Stimulated activated CD8-positive, alpha-beta memory T cell treated with anti-CD3 and anti-CD28 coated beads, Interleukin-15, amount 100 ng/mL, for 48 hours (primary cell): ENCODE measurements around the gene STARD13.
"Not testable (repeated sequence)": the region's sequence is repeated elsewhere in the genome, so short reads cannot be mapped to it uniquely, and the experiment has no call there.

ENCODE experiments used
- DNase-seq, 2 donors: peaks; one replicate each; pipeline ENCODE4 v3.0.0-alpha.2; 2020; ENCODE audit warnings: low read depth in 2 of 2

STARD13 gene

GRCh38 chr13:33178209-33178840 is 107.2 kb downstream of the STARD13 start:
- no peak for DNase-seq

- not testable (repeated sequence) for DNase-seq
These were observed 108.0 kb downstream of the STARD13 start for GRCh38 chr13:33177340-33178208.

- DNase-seq, result no peak
These were observed 109.0 kb downstream of the STARD13 start for GRCh38 chr13:33176526-33176925.

- DNase-seq, result no peak
These were observed 109.6 kb downstream of the STARD13 start for GRCh38 chr13:33175991-33176390.

- no peak for DNase-seq
These were observed 110.6 kb downstream of the STARD13 start for GRCh38 chr13:33174931-33175330.

GRCh38 chr13:33174491-33174890 is 111.1 kb downstream of the STARD13 start:
- no peak for DNase-seq

- no peak for DNase-seq
These were observed 112.6 kb downstream of the STARD13 start for GRCh38 chr13:33172911-33173310.

- no peak for DNase-seq
These were observed 113.2 kb downstream of the STARD13 start for GRCh38 chr13:33172400-33172799.

GRCh38 chr13:33169273-33169980 is 116.1 kb downstream of the STARD13 start:
- no peak for DNase-seq

GRCh38 chr13:33168321-33168960 is 117.1 kb downstream of the STARD13 start:
- DNase-seq, result no peak

- no peak for DNase-seq
These were observed 118.1 kb downstream of the STARD13 start for GRCh38 chr13:33167491-33167890.

GRCh38 chr13:33165787-33166186 is 119.8 kb downstream of the STARD13 start:
- DNase-seq, result no peak

GRCh38 chr13:33164331-33164730 is 121.2 kb downstream of the STARD13 start:
- no peak for DNase-seq

GRCh38 chr13:33162725-33163124 is 122.8 kb downstream of the STARD13 start:
- not testable (repeated sequence) for DNase-seq

- DNase-seq, result no peak
These were observed 126.7 kb downstream of the STARD13 start for GRCh38 chr13:33158816-33159215.

GRCh38 chr13:33158271-33158670 is 127.3 kb downstream of the STARD13 start:
- no peak for DNase-seq

- DNase-seq, result no peak
These were observed 130.6 kb downstream of the STARD13 start for GRCh38 chr13:33154911-33155310.

- no peak for DNase-seq
These were observed 131.8 kb downstream of the STARD13 start for GRCh38 chr13:33153421-33154404.

- no peak for DNase-seq
These were observed 133.2 kb downstream of the STARD13 start for GRCh38 chr13:33152389-33152788.

- no peak for DNase-seq
These were observed 134.9 kb downstream of the STARD13 start for GRCh38 chr13:33150662-33151061.

GRCh38 chr13:33150126-33150525 is 135.4 kb downstream of the STARD13 start:
- DNase-seq, result no peak
